HEK293 (cell line): ENCODE data around the gene MAPKAP1.

ENCODE experiments used
- CTCF ChIA-PET: fragments of 350-600 bp; formaldehyde crosslinking; extraction: SDS; loops from one replicate; lab custom pipeline; 2021; ENCODE audit warnings: antibody characterized with exemption; lab: Yijun Ruan, JAX
- POLR2A ChIA-PET: fragments of 300-600 bp; formaldehyde crosslinking; extraction: SDS; loops from one replicate; lab custom pipeline; 2020; ENCODE audit warnings: antibody characterized with exemption, inconsistent platforms; lab: Yijun Ruan, JAX
- H3K27ac ChIP-seq: fragments of 200-500 bp; sonication (Bioruptor generic); 2 replicates; pipeline ENCODE4 v1.5.1; 2014; ENCODE audit warnings: low read depth, low read length, control low read depth, inconsistent platforms; ENCODE audit errors: extremely low read depth
- H3K36me3 ChIP-seq, 2 experiments: fragments of 200-500 bp in 1 of 2; sonication (Bioruptor generic) in 1 of 2; 1 replicate in 1 of 2; 2 replicates in 1 of 2; pipeline ENCODE4 v1.5.1; 2014 to 2017; ENCODE audit warnings: inconsistent platforms in 2 of 2, low read length in 2 of 2; ENCODE audit not compliant: control insufficient read depth in 2 of 2, insufficient read depth in 1 of 2
- H3K4me1 ChIP-seq: fragments of 200-500 bp; sonication (Bioruptor generic); 2 replicates; pipeline ENCODE4 v1.5.1; 2014; ENCODE audit warnings: mild to moderate bottlenecking, low read length, inconsistent platforms; ENCODE audit not compliant: control insufficient read depth, insufficient read depth
- H3K4me3 ChIP-seq: 2 replicates; pipeline ENCODE4 v1.5.1; 2011; ENCODE audit warnings: low read depth, mild to moderate bottlenecking, control low read depth, low read length, moderate library complexity
- H3K9me3 ChIP-seq: fragments of 200-500 bp; sonication (Bioruptor generic); 2 replicates; pipeline ENCODE4 v1.5.1; 2014; ENCODE audit warnings: low read depth, low read length, inconsistent platforms; ENCODE audit not compliant: control insufficient read depth, insufficient read depth
- BCL11A ChIP-seq: fragments of 450-650 bp; formaldehyde crosslinking; IDR thresholded peaks from 2 replicates; pipeline ENCODE4 v1.5.1; 2016; ENCODE audit warnings: low read depth, missing biosample characterization, missing genetic modification characterization
- BCL11B ChIP-seq: fragments of 450-650 bp; formaldehyde crosslinking; IDR thresholded peaks from 2 replicates; pipeline ENCODE4 v1.5.1; 2016; ENCODE audit warnings: low read depth, missing biosample characterization, missing genetic modification characterization
- FEZF1 ChIP-seq: fragments of 450-650 bp; formaldehyde crosslinking; IDR thresholded peaks from 2 replicates; pipeline ENCODE4 v1.5.1; 2016; ENCODE audit warnings: missing biosample characterization, missing genetic modification characterization
- GFI1B ChIP-seq: fragments of 450-650 bp; formaldehyde crosslinking; IDR thresholded peaks from 2 replicates; pipeline ENCODE4 v1.5.1; 2016; ENCODE audit warnings: missing biosample characterization, missing genetic modification characterization
- HOXA7 ChIP-seq: sonication (generic); formaldehyde crosslinking; IDR thresholded peaks from 2 replicates; pipeline ENCODE4 v1.8.1; 2022; ENCODE audit warnings: missing genetic modification reagents, borderline replicate concordance
- KLF10 ChIP-seq: fragments of 450-650 bp; IDR thresholded peaks from 2 replicates; pipeline ENCODE4 v1.5.1; 2018; ENCODE audit warnings: missing biosample characterization, mild to moderate bottlenecking, missing genetic modification characterization
- MEIS1 ChIP-seq: sonication (generic); formaldehyde crosslinking; IDR thresholded peaks from 2 replicates; pipeline ENCODE4 v1.8.1; 2022; ENCODE audit warnings: missing genetic modification reagents, mild to moderate bottlenecking, borderline replicate concordance
- RBAK ChIP-seq: fragments of 450-650 bp; formaldehyde crosslinking; IDR thresholded peaks from 2 replicates; pipeline ENCODE4 v1.5.1; 2016; ENCODE audit warnings: missing biosample characterization, missing genetic modification characterization
- SP7 ChIP-seq: fragments of 450-650 bp; formaldehyde crosslinking; IDR thresholded peaks from 2 replicates; pipeline ENCODE4 v1.5.1; 2016; ENCODE audit warnings: missing biosample characterization, missing genetic modification characterization
- ZBTB20 ChIP-seq: fragments of 450-650 bp; formaldehyde crosslinking; IDR thresholded peaks from 2 replicates; pipeline ENCODE4 v1.5.1; 2016; ENCODE audit warnings: missing biosample characterization, missing genetic modification characterization
- ZEB2 ChIP-seq: fragments of 450-650 bp; formaldehyde crosslinking; IDR thresholded peaks from 2 replicates; pipeline ENCODE4 v1.5.1; 2016; ENCODE audit warnings: missing biosample characterization, missing genetic modification characterization
- ZFP41 ChIP-seq: fragments of 450-650 bp; formaldehyde crosslinking; IDR thresholded peaks from 2 replicates; pipeline ENCODE4 v1.5.1; 2016; ENCODE audit warnings: missing biosample characterization, missing genetic modification characterization, borderline replicate concordance
- ZNF157 ChIP-seq: fragments of 450-650 bp; formaldehyde crosslinking; IDR thresholded peaks from 2 replicates; pipeline ENCODE4 v1.5.1; 2016; ENCODE audit warnings: missing biosample characterization, missing genetic modification characterization
- ZNF19 ChIP-seq: fragments of 450-650 bp; formaldehyde crosslinking; IDR thresholded peaks from 2 replicates; pipeline ENCODE4; 2016; ENCODE audit warnings: missing biosample characterization, missing genetic modification characterization, low read depth
- ZNF350 ChIP-seq: fragments of 450-650 bp; formaldehyde crosslinking; IDR thresholded peaks from 2 replicates; pipeline ENCODE4 v1.5.0; 2017; ENCODE audit warnings: missing biosample characterization, mild to moderate bottlenecking, missing genetic modification characterization
- ZNF391 ChIP-seq: fragments of 450-650 bp; formaldehyde crosslinking; IDR thresholded peaks from 2 replicates; pipeline ENCODE4 v1.5.1; 2016; ENCODE audit warnings: low read depth, missing biosample characterization, missing genetic modification characterization, borderline replicate concordance
- ZNF521 ChIP-seq: fragments of 450-650 bp; formaldehyde crosslinking; IDR thresholded peaks from 2 replicates; pipeline ENCODE4 v1.5.1; 2017; ENCODE audit warnings: missing biosample characterization, mild to moderate bottlenecking, missing genetic modification characterization
- ZNF561 ChIP-seq: fragments of 450-650 bp; IDR thresholded peaks from 2 replicates; pipeline ENCODE4 v1.5.1; 2018; ENCODE audit warnings: missing biosample characterization, missing genetic modification characterization, borderline replicate concordance
- ZNF621 ChIP-seq: fragments of 450-650 bp; formaldehyde crosslinking; IDR thresholded peaks from 2 replicates; pipeline ENCODE4 v1.5.1; 2017; ENCODE audit warnings: missing biosample characterization, missing genetic modification characterization
- ZNF626 ChIP-seq: fragments of 450-650 bp; sonication (Bioruptor Pico); formaldehyde crosslinking; IDR thresholded peaks from 2 replicates; pipeline ENCODE4 v1.5.1; 2018; ENCODE audit warnings: missing biosample characterization, missing genetic modification characterization, inconsistent platforms
- ZNF76 ChIP-seq: fragments of 450-650 bp; formaldehyde crosslinking; IDR thresholded peaks from 2 replicates; pipeline ENCODE4; 2016; ENCODE audit warnings: low read depth, missing biosample characterization, missing genetic modification characterization, borderline replicate concordance
- ZNF776 ChIP-seq: fragments of 450-650 bp; formaldehyde crosslinking; IDR thresholded peaks from 2 replicates; pipeline ENCODE4 v1.5.0; 2017; ENCODE audit warnings: missing biosample characterization, missing genetic modification characterization, borderline replicate concordance
- ZNF843 ChIP-seq: fragments of 450-650 bp; formaldehyde crosslinking; IDR thresholded peaks from 2 replicates; pipeline ENCODE4 v1.5.1; 2016; ENCODE audit warnings: missing biosample characterization, missing genetic modification characterization
- TF ChIP-seq, protein P1 (sequence below): fragments of 450-650 bp; formaldehyde crosslinking; IDR thresholded peaks from 2 replicates; pipeline ENCODE4 v1.5.1; 2017; ENCODE audit warnings: missing biosample characterization, mild to moderate bottlenecking, missing genetic modification characterization, moderate library complexity
- TF ChIP-seq, protein P2 (sequence below): fragments of 450-650 bp; formaldehyde crosslinking; IDR thresholded peaks from 2 replicates; pipeline ENCODE4 v1.5.1; 2016; ENCODE audit warnings: missing biosample characterization, missing genetic modification characterization
- TF ChIP-seq, protein P3 (sequence below): fragments of 450-650 bp; formaldehyde crosslinking; IDR thresholded peaks from 2 replicates; pipeline ENCODE4 v1.5.1; 2016; ENCODE audit warnings: missing biosample characterization, missing genetic modification characterization, low read depth
- TF ChIP-seq, protein P4 (sequence below): fragments of 450-650 bp; IDR thresholded peaks from 2 replicates; pipeline ENCODE4 v1.5.1; 2018; ENCODE audit warnings: missing biosample characterization, mild to moderate bottlenecking, missing genetic modification characterization

MAPKAP1 gene

DNA sequence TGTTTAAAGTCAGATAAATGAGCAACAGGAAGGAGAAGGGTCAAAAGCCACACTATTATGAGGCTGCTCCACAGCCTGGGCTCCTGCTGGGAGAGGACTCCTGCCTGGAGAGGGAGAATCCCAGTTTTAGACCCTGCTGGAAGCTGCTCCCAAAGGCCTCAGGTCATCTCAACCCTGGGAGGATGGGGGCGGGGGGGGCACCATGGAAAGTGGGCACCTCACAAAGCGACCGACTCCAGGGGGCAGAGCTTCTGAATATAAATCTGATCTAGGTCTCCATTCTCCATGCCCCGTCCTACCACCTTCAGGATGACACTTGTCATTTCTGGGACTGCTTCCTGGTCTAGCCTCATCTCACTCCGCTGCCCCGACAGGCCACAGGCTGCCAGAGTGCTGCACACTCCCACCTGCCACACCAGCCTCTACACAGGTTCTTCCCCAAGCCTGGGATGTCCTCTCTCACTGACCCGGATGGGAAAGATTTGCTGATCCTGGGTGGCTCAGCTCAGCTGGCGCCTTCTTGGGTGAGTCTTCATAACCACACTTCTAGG is 262.0 kb downstream of the MAPKAP1 start:
- TF ChIP-seq BCL11B (no peak), FEZF1 (no peak), ZNF561 (tag by site-specific recombination) (no peak), ZNF626 (no peak), ZFP41 (no peak), ZBTB20 (no peak), MEIS1 (CRISPR knock-in tag) (no peak), ZNF350 (tag by site-specific recombination) (no peak), ZEB2 (no peak), ZNF843 (tag by site-specific recombination) (no peak), ZNF157 (tag by site-specific recombination) (no peak), RBAK (no peak)
- TF ChIP-seq, protein P1, sequence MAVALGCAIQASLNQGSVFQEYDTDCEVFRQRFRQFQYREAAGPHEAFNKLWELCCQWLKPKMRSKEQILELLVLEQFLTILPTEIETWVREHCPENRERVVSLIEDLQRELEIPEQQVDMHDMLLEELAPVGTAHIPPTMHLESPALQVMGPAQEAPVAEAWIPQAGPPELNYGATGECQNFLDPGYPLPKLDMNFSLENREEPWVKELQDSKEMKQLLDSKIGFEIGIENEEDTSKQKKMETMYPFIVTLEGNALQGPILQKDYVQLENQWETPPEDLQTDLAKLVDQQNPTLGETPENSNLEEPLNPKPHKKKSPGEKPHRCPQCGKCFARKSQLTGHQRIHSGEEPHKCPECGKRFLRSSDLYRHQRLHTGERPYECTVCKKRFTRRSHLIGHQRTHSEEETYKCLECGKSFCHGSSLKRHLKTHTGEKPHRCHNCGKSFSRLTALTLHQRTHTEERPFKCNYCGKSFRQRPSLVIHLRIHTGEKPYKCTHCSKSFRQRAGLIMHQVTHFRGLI (tag by site-specific recombination): no peak
- TF ChIP-seq, protein P2, sequence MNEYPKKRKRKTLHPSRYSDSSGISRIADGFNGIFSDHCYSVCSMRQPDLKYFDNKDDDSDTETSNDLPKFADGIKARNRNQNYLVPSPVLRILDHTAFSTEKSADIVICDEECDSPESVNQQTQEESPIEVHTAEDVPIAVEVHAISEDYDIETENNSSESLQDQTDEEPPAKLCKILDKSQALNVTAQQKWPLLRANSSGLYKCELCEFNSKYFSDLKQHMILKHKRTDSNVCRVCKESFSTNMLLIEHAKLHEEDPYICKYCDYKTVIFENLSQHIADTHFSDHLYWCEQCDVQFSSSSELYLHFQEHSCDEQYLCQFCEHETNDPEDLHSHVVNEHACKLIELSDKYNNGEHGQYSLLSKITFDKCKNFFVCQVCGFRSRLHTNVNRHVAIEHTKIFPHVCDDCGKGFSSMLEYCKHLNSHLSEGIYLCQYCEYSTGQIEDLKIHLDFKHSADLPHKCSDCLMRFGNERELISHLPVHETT: no peak
- TF ChIP-seq, protein P3, sequence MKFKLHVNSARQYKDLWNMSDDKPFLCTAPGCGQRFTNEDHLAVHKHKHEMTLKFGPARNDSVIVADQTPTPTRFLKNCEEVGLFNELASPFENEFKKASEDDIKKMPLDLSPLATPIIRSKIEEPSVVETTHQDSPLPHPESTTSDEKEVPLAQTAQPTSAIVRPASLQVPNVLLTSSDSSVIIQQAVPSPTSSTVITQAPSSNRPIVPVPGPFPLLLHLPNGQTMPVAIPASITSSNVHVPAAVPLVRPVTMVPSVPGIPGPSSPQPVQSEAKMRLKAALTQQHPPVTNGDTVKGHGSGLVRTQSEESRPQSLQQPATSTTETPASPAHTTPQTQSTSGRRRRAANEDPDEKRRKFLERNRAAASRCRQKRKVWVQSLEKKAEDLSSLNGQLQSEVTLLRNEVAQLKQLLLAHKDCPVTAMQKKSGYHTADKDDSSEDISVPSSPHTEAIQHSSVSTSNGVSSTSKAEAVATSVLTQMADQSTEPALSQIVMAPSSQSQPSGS (tag by site-specific recombination): no peak
- H3K4me1 ChIP-seq: no peaks in the 10 kb centered on the region
- no peak overlapping the region for H3K4me3 ChIP-seq
- H3K36me3 ChIP-seq: peaks cover 0 to 9% of the 10 kb centered on the region in 2 experiments; a peak in 1 of 3 replicates
- POLR2A ChIA-PET: no interaction called here
- no peak overlapping the region for H3K27ac ChIP-seq
- H3K9me3 ChIP-seq: no peaks in the 10 kb centered on the region
- CTCF ChIA-PET: no interaction called here

DNA sequence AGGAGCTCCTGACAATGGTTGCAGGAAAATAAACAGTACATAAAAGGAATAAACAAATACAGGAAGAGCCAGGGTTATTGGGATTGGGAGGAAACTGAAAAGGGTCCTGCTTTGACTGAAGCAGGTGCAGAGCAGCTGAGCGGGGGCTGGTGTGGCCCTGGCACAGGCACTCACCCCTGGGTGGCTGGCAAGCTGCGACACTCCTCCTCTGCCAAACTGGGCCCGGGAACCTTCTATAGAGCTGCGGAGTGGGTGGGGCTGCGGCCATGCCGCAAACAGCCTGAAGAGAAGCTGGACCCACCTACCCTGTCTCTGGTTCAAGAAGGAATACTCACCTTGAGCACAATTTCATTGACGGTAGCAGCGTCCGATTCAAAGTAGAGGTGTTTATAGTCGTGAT is 262.8 kb downstream of the MAPKAP1 start:
- H3K9me3 ChIP-seq: no peaks in the 10 kb centered on the region
- POLR2A ChIA-PET: no interaction called here
- H3K4me3 ChIP-seq: no peak overlapping the region
- H3K27ac ChIP-seq: no peak overlapping the region
- CTCF ChIA-PET: no interaction called here
- H3K36me3 ChIP-seq: peaks cover 0 to 14% of the 10 kb centered on the region in 2 experiments; a peak in 1 of 3 replicates
- no peaks in the 10 kb centered on the region for H3K4me1 ChIP-seq
- no peak for TF ChIP-seq ZNF776 (tag by site-specific recombination)
- TF ChIP-seq ZNF76 (tag by site-specific recombination): no peak
- TF ChIP-seq ZEB2: no peak
- no peak for TF ChIP-seq ZNF521 (tag by site-specific recombination)
- no peak for TF ChIP-seq ZNF843 (tag by site-specific recombination)
- TF ChIP-seq ZNF561 (tag by site-specific recombination): no peak
- TF ChIP-seq SP7 (tag by site-specific recombination): no peak
- TF ChIP-seq ZNF391: no peak
- TF ChIP-seq HOXA7 (CRISPR knock-in tag): no peak
- TF ChIP-seq BCL11A: no peak
- TF ChIP-seq KLF10: no peak
- TF ChIP-seq ZNF19 (tag by site-specific recombination): no peak
- no peak for TF ChIP-seq GFI1B (tag by site-specific recombination)
- no peak for TF ChIP-seq ZNF621
- TF ChIP-seq, protein P4, sequence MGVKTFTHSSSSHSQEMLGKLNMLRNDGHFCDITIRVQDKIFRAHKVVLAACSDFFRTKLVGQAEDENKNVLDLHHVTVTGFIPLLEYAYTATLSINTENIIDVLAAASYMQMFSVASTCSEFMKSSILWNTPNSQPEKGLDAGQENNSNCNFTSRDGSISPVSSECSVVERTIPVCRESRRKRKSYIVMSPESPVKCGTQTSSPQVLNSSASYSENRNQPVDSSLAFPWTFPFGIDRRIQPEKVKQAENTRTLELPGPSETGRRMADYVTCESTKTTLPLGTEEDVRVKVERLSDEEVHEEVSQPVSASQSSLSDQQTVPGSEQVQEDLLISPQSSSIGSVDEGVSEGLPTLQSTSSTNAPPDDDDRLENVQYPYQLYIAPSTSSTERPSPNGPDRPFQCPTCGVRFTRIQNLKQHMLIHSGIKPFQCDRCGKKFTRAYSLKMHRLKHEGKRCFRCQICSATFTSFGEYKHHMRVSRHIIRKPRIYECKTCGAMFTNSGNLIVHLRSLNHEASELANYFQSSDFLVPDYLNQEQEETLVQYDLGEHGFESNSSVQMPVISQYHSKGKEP (tag by site-specific recombination): no peak
